GM12873 (cell line): Measurements from ENCODE around the gene ARFGAP1.

Experiments used
- TF ChIP-seq, protein P1 (sequence below): IDR thresholded peaks from 2 replicates; pipeline ENCODE4 v1.5.1; 2012; ENCODE audit warnings: low read depth, mild to moderate bottlenecking, moderate library complexity, low read length, control low read depth; ENCODE audit not compliant: insufficient read depth; ENCODE audit errors: missing control alignments

ARFGAP1 gene

DNA sequence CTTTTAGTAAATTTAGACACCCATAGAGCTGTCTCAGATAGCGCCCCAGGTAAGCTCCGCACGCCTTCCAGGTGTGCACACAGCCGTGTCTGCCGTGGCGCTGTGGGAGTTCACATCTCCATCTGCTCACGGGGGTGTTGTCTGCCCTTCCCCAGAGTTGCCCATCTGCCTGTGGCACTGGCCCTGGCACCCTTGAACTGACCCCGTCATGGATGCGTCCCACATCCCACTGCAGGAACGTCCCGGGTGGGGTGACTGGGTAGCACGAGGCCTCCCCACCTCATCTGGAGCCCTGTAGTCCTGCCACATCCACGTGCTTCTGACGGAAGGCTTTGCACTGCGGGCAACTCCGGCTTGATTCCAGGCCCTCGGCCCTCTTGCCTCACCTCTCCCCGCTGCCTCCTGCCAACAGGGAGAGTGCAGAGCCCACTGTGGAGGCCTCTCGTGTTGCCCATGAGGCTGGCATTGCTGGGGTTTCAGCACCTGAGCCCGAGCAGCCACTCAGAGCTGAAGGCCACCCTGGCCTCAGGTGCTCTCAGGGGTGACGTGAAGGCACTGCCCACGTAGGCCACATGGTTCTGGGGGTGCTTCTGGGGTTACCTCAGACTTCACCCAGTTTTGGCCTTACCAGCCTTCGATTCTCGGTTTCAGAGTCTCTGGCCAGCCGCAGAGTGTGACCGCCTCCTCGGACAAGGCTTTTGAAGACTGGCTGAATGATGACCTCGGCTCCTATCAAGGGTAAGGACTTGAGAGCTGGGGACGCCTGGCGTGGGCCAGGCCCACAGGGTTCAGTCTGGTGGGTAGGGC lies 5.1 kb downstream of the ARFGAP1 start:
- TF ChIP-seq, protein P1, sequence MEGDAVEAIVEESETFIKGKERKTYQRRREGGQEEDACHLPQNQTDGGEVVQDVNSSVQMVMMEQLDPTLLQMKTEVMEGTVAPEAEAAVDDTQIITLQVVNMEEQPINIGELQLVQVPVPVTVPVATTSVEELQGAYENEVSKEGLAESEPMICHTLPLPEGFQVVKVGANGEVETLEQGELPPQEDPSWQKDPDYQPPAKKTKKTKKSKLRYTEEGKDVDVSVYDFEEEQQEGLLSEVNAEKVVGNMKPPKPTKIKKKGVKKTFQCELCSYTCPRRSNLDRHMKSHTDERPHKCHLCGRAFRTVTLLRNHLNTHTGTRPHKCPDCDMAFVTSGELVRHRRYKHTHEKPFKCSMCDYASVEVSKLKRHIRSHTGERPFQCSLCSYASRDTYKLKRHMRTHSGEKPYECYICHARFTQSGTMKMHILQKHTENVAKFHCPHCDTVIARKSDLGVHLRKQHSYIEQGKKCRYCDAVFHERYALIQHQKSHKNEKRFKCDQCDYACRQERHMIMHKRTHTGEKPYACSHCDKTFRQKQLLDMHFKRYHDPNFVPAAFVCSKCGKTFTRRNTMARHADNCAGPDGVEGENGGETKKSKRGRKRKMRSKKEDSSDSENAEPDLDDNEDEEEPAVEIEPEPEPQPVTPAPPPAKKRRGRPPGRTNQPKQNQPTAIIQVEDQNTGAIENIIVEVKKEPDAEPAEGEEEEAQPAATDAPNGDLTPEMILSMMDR: no peak

DNA sequence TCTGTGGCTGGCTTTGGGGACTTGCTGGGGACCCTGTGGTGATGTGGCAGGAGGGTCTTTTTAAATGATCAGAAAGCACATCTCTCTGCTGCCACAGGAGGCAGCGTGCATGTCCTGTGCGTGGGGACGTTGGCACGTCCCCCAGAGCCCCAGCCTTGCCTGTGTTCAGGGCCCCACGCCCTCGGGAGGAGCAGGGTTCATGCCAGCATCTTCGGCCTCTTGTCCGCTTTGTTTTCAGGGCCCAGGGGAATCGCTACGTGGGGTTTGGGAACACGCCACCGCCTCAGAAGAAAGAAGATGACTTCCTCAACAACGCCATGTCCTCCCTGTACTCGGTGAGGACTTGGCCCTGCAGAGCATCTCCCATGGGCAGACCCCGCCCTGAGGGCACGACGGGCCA lies 6.0 kb downstream of the ARFGAP1 start:
- TF ChIP-seq, protein P1: peak; percentile 1

DNA sequence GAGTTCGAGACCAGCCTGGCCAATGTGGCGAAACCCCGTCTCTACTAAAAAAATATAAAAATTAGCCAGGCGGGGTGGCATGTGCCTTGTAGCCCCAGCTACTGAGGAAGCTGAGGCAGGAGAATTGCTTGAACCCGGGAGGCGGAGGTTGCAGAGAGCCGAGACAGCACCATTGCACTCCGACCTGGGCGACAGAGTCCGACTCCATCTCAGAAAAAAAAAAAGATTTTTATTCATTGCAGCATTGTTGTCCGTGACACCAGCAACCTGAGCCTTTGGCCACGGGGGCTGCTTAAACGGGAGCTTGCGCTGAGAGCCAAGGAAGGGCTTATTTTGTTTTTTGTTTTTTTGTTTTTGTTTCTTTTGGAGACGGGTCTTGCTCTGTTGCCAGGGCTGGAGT lies 7.3 kb downstream of the ARFGAP1 start:
- TF ChIP-seq, protein P1: no peak

DNA sequence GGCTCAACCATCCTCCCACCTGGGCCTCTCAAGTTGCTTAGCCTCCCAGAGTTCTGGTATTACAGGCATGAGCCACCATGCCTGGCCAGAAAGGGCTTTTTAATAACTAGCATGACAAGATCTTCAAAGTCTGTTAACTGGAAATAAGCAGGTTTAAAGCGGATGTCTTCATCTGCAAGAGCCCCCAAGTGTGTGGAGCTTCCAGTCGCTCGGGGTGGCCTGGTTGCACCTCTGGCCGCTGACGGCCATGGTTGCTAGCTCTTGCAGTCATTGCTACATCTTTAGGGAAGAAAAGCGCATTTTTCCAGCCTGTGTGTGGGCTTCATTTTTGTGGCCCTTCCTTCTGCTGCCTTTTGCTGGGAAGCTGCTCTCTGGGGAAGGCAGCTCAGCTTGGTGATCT lies 7.8 kb downstream of the ARFGAP1 start:
- TF ChIP-seq, protein P1: no peak

DNA sequence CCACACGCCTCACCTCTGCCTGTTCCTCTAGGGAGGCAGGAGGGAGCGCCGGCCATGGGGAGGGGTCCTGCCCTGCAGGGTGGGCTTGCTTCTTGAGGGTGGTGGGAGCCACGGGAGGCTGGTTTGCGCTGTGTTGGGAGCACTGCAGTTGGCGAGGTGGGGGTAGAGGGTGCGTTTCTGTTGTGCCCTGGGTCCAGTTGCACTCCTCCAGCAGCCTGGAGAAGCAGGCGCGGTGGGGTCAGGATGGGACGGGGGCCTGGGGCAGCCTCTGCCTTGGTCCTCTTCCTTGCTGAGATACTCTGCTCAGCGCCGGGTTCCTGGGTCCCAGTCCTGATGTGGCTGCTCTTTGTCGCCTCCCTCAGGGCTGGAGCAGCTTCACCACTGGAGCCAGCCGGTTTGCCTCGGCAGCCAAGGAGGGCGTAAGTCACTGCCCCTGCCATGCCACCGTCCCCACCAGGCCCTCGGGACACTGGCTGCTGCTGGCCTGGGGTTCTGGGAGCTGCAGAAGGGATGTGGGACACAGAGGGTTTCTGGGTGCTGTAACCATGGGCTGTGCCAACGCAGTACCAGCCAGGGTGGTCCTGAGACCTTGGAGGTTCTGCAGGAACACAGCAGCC lies 8.4 kb downstream of the ARFGAP1 start:
- TF ChIP-seq, protein P1: peak; percentile 37

DNA sequence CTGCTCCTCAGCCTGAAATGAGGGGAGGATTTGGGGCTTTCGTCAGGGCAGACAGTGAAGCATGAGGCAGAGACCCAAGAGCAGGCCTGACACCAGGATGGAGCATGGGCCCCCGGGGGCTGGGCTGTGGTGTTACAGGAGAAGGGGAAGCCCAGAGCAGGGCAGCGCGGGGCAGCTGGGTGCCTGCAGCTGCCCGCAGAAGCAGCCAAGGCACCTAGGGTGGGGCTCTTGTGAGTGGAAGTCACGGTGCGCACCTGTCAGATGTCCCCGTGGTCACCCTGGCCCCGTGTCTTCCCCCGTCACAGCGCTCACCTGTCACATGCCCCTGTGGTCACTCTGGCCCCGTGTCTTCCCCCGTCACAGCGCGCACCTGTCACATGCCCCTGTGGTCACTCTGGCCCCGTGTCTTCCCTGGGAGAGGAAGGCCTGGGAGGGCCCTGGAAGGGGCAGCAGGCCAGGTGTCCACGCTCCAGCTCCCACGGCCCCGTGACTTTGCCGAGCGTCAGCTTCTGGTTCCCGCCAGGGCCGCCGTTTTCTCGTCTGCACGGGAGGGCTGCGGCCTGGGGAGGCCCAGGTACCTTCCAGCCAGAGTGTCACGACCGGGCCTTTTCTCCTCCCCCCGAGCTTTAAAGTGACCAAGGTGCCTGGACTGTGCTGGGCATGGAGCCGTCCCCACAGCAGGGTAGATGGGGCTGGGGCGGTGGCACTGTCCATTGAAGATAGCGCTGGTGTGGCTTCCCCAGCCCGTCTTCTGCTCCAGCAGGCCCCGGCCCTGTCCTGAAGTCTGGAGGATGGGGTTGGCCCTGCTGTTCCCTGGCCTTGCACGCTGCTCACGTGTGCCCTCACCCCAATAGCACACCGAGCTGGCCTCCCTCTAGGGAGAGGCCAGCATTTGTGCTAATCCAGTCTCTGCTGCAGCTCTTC lies 9.4 kb downstream of the ARFGAP1 start:
- TF ChIP-seq, protein P1: no peak

DNA sequence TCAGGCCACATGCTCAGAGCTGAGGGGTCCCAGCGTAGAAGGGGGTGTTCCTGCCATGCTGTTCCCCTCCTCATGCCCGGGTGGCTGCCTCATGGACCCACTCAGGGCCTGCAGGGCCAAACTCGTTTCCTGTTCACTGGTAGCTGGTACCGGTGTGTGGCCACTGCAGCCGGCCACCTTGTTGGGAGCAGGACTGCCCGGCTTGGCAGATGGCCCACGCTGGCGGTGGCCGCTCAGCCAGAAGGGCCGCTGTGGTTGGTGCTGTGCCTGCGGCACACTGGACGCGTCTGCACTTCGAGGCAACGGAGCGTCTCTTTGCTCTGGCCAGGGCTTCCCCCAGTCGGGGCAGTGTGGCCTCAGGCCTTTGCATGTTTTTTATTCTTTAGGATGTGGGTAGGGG lies 10.3 kb downstream of the ARFGAP1 start:
- TF ChIP-seq, protein P1: no peak
